GM21360 (cell line): ENCODE results near the gene ERVFRD-1.

Experiments used
- ATAC-seq: cut with Tn5 transposase; IDR thresholded peaks from one replicate; pipeline ENCODE4 v1.9.1; 2021; ENCODE audit warnings: mild to moderate bottlenecking, moderate library complexity; ENCODE audit not compliant: unreplicated experiment

ERVFRD-1 gene

GRCh38 chr6:11129908-11130565 lies 18.5 kb upstream of the ERVFRD-1 start:
- ATAC-seq: no peak

- no peak for ATAC-seq
Observed at GRCh38 chr6:11128608-11129007, 17.1 kb upstream of the ERVFRD-1 start.

GRCh38 chr6:11126876-11127275 lies 15.4 kb upstream of the ERVFRD-1 start:
- no peak for ATAC-seq

GRCh38 chr6:11123978-11124377 lies 12.5 kb upstream of the ERVFRD-1 start:
- no peak for ATAC-seq

- no peak for ATAC-seq
Observed at GRCh38 chr6:11122380-11122779, 10.9 kb upstream of the ERVFRD-1 start.

GRCh38 chr6:11121851-11122250 lies 10.3 kb upstream of the ERVFRD-1 start:
- no peak for ATAC-seq

GRCh38 chr6:11120271-11121005 lies 8.9 kb upstream of the ERVFRD-1 start:
- ATAC-seq: no peak

- ATAC-seq: peak; percentile 62
Observed at GRCh38 chr6:11115808-11116536, 4.4 kb upstream of the ERVFRD-1 start.

GRCh38 chr6:11113038-11113437 lies 1.5 kb upstream of the ERVFRD-1 start:
- no peak for ATAC-seq

GRCh38 chr6:11111769-11112437 lies 378 bp upstream of the ERVFRD-1 start:
- ATAC-seq: no peak

- ATAC-seq: no peak
Observed at GRCh38 chr6:11108726-11109125, 2.8 kb downstream of the ERVFRD-1 start.

- ATAC-seq: no peak
Observed at GRCh38 chr6:11103065-11103464, 8.5 kb downstream of the ERVFRD-1 start.

GRCh38 chr6:11101417-11101816 lies 10.1 kb downstream of the ERVFRD-1 start:
- ATAC-seq: no peak

- no peak for ATAC-seq
Observed at GRCh38 chr6:11098004-11098403, 13.5 kb downstream of the ERVFRD-1 start.

GRCh38 chr6:11097476-11097875 lies 14.0 kb downstream of the ERVFRD-1 start:
- no peak for ATAC-seq

GRCh38 chr6:11096109-11096508 lies 15.4 kb downstream of the ERVFRD-1 start:
- no peak for ATAC-seq

GRCh38 chr6:11094941-11095340 lies 16.6 kb downstream of the ERVFRD-1 start:
- ATAC-seq: no peak

GRCh38 chr6:11094411-11094851 lies 17.1 kb downstream of the ERVFRD-1 start:
- ATAC-seq: peak; percentile 33

- peak; percentile 84 for ATAC-seq
Observed at GRCh38 chr6:11093626-11094410, 17.7 kb downstream of the ERVFRD-1 start, which contains the start of gene SMIM13. Gene SMIM13, plus strand, starts transcription at chr6:11093834. Its CDS starts 480 bp downstream, at chr6:11094314.

- peak; percentile 18 for ATAC-seq
Observed at GRCh38 chr6:11093376-11093625, 18.2 kb downstream of the ERVFRD-1 start.
